GM12892 (cell line): Measurements from ENCODE around the gene ARRDC1.

ENCODE experiments used
- POLR2A ChIP-seq: IDR thresholded peaks from 2 replicates; pipeline ENCODE4 v1.6.1; 2011; ENCODE audit warnings: low read depth, low read length, control low read depth
- POLR2AphosphoS5 ChIP-seq: IDR thresholded peaks from 2 replicates; pipeline ENCODE4 v1.6.1; 2011; ENCODE audit warnings: low read depth, low read length, control low read depth
- TAF1 ChIP-seq: IDR thresholded peaks from 2 replicates; pipeline ENCODE4 v1.6.1; 2011; ENCODE audit warnings: low read depth, mild to moderate bottlenecking, control low read depth, low read length, borderline replicate concordance

DNA sequence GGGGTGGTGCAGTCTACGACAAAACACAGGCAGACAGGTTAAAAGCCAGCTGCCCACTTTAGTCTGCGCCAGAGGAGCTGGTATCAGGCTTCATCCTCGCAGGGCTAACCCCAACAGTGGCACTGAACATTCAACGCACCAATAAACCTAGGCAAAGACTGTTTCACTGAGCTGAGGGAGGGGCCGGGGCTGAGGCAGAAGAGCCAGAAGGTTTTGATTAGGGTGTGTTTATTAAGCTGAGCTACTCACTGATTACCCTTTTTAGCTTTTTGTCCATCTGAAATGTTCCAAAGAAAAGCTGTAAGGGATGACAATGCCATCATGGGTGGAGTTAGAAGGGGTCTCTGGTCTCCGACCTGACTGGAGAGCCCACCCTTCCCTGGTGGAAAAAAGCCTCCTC, 16.6 kb upstream of the ARRDC1 start:
- TF ChIP-seq POLR2AphosphoS5 (no peak), POLR2A (no peak), TAF1 (no peak)
